Left renal cortex interstitium (tissue), 4 donors: ENCODE data around the gene SHC4. TPM values are rescaled to one million over a fixed set of nuclear protein-coding genes. Genes with fewer than 3 reads are reported as not detected.
"Not testable (repeated sequence)": the region's sequence is repeated elsewhere in the genome, so short reads cannot be mapped to it uniquely, and the experiment has no call there.

Experiments used
- DNase-seq, 4 donors: peaks; one replicate each; pipeline ENCODE4 v3.0.0-alpha.2; 2013; ENCODE audit warnings: low read depth in 4 of 4, low spot score in 2 of 4, missing footprints in 1 of 4
- polyA plus RNA-seq, 4 donors: library from polyadenylated mRNA; unstranded; fragments of 120-200 nt; gene quantifications; one replicate each; pipeline ENCODE4 v1.2.1, GENCODE V29; 2013; ENCODE audit not compliant: insufficient read length in 4 of 4

SHC4 gene
- polyA plus RNA-seq, 4 donors, result 2.3 to 3.2 (median 2.7) TPM

DNA sequence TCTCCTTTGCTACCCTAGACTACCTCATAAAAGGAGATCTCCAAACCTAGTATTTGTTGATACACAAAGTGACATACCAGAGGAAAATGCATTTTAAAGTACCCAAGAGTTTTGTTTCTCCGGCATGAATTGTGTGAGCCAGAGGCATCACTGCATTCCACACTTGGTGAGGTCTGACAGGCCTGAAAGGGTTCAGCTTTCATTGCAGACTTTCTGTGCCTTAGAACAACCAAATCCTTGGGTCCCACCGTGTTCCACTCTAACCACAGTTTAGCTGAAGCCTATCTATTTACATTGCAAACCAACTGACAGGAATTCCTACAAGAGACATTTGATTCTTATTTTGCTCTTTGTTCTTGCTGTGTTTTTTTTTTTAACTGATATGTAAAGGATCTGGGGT is 106.8 kb downstream of the SHC4 start:
- DNase-seq, result no peak

DNA sequence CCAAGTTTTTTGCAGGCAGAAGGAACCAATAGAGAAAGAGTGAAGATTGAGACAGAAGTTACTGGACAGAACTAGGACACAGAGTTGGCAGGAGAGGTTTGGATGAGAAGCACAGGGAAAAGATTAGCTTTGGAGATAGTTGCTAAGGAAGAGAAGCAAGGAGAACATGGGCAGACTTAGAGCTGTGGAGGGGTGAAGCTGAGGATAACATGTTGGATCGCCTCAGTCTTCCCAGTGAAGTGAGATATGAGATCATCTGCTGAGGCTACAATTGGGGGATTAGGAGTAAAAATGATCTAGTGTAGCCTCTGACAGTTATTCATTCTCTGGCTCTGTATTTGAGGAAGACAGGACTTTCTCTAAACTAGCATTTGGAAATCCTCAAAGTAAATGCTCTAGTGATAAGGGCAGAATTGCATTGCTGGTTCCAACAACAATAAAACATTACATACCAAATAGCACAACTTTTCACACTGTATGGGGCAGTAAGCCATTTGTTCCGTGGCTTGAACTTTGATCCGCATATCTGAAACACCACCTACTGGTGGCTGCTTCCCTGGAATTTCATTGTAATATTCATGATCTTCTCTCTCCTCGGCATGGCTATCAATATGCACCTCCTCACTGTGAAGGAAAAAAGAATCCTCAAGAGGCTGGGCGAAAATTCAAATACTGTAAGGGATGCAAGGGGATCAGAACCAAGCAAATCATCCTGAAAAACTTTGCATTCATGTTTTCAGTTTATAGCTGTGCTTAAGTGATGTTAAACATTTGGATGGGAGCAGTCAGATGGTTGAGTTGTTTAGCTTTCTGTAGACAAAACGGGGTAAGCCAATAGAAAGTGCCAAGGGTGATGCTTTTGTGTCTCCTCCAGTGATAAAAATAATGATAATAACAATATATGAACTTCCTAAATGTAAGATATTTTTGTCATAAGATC is 107.9 kb downstream of the SHC4 start:
- DNase-seq, result peak in 2 of 4 donors; percentile 41 to 58

DNA sequence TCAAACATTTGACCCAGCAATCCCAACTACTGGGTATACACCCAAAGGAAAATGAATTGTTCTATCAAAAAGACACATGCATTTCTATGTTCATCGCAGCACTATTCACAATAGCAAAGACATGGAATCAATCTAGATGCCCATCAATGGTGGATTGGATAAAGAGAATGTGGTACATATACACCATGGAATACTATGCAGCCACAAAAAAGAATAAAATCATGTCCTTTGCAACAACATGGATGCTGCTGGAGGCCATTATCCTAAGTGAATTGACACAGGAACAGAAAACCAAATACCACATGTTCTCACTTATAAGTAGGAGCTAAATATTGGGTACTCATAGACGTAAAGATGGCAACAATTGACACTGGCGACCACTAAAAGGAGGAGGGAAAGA is 109.3 kb downstream of the SHC4 start:
- not testable (repeated sequence) for DNase-seq

DNA sequence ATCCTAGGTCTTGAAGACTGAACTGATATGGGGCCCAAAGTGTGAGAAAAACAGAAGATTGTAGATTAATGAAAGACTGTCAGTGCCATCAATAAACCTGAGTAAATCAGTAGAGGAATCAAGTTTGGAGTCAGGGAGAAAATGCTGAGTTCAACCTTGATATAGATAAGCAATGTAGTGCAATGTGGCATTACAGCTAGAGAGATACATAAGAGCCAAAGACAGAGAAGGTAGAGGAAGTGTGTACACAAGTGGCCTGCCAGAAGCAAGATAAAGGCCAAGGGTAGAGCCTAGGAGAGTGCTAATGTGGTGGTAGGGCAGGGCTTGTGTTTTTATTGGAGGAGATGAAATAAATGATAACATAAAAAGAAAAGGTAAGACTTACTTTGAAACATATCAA is 111.8 kb downstream of the SHC4 start:
- no peak for DNase-seq

DNA sequence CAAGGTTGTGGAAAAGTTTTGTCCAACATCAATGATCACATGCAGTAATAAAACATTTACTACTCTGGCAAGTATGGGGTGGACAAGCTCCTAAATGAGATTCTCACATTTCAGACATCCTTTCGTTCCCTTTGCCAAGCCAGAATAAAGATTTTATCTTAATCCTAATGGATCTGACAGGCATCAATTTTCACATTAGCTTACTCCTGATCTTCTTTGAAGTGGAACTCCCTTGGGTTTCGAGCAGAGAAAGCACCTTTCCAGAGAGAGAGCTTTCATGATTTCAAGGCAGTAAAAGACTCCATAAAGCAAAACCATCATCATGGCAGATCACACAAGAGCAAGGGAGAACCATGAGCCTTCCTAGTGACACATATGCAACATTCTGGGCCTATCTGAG is 113.1 kb downstream of the SHC4 start:
- DNase-seq, result no peak

DNA sequence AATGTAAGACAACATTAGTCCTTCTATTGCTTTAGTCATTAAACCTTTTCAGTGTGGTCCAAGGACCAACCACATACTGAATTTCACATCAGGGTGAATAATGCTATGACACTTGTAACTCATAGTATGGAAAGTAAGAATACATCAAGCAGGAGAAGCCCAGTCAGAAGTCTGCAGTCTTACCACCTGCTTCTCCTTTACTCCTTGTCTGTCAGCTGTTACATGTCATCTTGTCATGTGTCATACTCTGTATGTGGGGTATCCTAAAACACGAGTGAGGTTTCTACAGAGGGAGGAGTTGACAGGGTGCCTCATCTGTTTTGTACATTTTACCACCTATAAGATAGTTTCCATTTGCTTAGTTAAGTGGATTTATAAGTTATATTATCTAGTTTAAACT is 118.6 kb downstream of the SHC4 start:
- DNase-seq, result no peak

DNA sequence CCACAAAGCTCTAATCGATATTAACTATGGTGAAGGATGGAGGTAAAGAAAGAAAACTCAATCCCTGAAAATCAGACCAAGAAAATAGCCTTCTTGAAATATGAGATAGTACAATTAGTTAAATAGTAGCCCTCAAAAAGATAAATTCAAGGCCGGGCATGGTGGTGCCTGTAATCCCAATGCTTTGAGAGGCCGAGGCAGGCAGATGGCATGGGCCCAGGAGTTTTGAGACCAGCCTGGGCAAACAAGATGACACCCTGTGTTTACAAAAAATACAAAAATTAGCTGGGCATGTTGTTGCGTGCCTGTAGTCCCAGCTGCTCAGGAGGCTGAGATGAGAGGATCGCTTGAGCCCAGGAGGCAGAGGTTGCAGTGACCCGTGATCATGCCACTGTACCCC is 121.2 kb downstream of the SHC4 start:
- DNase-seq, result no peak

DNA sequence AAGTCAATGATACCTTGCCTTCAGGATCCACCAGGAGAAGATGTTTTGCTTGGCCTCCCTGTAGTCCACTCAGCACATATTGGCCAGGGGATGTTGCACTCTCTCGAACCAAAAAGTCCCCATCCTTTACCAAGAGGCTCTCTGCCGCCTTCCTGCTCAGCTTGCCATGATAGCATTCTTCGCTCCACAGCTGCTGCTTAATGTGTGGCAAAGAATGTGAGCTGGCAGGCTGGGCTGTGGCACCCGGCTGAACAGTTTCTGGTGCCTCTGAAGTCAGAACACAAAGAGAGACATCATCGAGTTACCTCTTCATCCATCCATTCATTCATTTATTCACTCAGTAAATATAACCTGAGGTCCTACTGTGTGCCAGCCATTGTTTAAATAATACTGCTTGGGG is 129.0 kb downstream of the SHC4 start:
- DNase-seq, result no peak

DNA sequence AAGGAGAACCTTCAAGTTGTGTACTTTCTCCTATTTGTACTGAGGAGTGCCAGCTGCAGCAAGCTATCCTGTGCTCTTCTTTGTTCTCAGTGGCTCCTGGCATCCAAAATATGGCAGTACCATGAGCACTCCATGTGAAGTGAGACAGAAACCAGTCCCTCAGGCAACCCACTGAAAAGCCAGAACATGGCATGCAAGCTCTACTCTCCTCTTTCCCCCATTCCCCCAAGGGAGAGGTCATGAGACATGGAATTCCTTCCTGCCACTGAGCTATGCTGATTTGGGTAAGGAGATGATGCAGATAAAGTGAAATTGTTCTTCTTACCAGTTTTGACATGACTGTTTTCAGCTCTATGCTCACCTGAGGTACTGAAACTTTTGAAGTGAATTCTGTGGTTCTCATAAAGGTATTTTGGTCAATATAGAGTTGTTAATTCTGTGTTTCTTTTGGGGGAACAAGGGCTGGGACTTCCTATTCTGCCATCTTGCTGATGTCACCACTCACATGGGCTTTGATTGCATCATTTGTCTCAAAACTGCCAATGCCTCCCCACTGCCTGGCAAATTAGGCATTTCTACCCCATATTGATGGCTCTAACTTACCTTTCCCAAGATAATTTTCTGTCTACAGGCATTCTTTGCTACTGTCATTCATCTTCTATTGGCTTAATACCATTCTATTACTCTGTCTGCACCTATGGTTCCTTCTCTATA is 130.0 kb downstream of the SHC4 start:
- no peak for DNase-seq

DNA sequence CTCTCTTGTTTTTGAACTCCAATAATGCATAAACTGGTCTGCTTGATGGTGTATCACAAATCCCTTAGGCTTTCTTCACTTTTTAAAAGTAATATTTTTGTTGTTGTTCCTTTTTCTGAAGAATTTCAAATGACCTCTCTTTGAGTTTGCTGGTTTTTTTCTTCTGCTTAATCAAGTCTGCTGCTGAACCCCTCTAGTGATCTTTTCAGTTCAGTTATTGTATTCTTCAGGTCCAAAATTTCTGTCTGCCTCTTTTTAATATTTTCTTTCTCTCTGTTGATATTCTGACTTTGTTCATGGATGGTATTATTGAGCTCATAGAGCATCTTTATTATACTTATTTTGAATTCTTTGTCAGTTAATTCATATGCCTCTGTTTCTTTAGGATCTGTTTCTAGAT is 131.1 kb downstream of the SHC4 start:
- no peak for DNase-seq

DNA sequence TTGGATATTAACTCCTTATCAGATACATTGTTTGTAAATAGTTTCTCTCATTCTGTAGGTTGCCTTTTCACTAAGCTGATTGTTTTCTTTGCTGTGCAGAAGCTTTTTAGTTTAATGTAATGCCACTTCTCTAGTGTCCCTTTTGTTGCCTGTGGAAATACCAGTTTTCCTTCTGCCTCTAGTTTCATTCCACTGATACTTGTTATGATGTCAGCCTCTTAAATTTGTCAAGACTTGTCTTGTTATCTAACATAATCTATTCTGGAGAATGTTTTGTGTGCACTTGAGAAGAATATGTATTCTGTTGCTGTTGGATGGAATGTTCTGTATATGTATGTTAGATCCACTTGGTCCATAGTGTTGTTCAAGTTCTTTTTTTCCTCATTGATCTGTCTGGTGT is 134.8 kb downstream of the SHC4 start:
- no peak for DNase-seq

DNA sequence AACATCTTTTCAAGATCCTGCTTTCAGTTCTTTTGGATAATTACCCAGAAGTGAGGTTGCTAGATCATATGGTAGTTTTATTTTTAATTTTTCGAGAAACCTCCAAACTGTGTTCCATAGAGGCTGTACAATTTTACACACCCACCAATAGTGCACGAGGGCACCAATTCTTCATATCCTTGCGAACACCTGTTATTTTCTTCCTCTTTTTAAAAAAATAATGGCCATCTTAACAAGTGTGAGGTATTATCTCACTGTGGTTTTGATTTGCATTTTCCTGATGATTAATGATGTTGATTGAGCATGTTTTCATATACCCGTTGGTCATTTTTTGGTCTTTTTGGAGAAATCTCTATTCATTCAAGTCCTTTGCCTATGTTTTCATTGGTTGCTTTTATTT is 135.2 kb downstream of the SHC4 start:
- no peak for DNase-seq

DNA sequence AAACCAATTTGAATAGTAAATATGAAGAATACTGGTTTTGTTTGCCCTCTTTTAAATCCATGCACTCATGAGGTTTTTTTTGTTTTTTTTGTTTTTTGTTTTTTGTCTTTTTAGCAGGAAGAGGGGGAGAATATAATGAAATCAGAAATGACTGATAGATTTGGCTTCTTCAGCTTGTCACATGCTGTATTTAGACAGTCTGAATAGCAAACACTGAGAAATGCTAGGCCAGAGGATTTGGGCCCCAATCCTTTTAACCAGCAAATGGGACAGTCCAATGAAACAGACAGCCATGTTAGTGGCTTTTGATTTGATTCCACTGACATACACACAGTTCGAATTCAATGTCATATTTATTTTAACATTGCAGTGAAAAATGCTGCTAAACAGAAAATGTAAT is 138.6 kb downstream of the SHC4 start:
- DNase-seq, result no peak

DNA sequence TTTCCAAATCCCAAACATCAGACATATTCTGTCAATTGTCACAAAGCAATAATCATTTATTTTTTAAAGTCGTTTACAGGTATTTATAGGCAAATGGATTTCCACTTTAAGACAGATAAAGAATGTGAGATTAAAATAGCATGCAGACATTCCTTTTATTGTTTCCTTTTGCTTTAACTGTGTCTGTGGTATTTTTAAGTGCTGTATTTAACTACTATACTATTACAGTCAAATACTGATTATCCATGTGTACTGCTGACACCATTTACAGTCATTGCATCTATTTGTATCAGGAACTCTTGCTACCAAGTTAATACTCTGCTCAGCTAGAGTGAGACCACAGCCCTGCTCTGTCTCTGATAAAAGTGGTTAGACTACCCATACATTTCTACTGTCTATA is 140.0 kb downstream of the SHC4 start:
- DNase-seq, result no peak

DNA sequence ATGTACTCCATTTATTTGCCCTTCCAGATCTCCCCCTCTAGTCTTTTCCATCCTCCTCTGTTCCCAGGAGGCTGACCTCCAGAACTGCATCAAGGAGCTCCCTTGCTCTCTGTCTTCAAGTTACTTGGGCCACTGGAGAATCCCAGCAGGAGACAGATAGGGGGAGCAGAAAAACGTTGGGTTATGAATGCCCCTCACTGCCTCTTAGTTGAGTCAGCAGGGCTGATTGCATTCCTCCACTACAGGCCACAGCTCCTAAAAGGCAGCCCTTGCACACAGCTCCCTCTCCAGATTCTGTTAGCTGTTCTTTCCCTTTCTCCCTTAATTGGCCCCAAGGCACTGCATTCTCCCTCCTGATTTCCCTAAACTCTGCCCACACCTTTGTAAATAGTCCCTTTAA is 140.5 kb downstream of the SHC4 start:
- DNase-seq, result no peak

DNA sequence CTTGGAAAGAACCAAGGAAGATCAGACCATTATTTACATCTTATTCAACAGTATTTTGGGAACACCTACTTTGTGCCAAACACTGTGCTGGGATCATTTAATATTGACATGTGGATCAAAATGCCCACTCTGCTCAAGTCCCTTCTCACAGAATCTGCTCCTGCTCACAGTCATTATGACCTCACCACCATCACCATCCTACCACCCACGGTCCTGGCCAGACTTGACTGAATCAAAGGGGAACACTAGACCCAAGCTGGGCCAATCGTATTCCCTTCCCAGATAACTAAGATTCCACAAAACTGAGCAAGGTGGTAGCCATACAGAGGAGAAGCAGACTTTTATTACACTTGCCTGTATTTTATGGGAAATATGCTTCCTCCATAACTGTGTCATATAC is 149.4 kb downstream of the SHC4 start:
- DNase-seq, result no peak

DNA sequence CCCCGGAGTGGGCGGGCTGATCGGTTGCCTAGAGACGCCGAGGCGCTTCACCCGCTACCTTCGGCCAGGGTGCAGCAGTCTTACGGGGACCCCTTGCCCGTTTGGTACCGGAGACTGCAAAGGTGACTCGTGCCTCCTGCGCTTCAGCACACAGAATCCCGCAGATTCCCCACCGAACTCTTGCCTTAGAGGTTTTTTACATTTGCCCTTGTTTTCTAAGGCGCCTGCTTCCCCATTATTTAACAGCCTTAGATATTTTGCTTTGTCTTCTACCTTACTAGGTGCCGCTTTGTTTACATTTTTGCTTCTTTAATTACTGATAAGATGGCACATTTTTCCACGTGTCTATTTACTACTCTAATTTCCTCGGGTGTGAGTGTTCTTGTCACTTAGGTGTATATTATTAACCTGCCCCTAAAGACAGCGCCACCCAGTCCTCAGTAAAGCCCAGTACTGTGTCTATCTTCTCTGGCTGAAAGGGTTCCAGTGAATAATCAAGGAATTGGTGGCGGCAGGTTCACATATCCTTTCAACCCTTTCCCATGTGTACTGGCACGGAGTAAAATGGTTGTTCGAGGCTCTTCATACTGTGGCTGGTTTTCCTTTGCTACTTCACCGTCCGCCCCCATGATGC is 152.3 kb downstream of the SHC4 start:
- DNase-seq, result no peak

DNA sequence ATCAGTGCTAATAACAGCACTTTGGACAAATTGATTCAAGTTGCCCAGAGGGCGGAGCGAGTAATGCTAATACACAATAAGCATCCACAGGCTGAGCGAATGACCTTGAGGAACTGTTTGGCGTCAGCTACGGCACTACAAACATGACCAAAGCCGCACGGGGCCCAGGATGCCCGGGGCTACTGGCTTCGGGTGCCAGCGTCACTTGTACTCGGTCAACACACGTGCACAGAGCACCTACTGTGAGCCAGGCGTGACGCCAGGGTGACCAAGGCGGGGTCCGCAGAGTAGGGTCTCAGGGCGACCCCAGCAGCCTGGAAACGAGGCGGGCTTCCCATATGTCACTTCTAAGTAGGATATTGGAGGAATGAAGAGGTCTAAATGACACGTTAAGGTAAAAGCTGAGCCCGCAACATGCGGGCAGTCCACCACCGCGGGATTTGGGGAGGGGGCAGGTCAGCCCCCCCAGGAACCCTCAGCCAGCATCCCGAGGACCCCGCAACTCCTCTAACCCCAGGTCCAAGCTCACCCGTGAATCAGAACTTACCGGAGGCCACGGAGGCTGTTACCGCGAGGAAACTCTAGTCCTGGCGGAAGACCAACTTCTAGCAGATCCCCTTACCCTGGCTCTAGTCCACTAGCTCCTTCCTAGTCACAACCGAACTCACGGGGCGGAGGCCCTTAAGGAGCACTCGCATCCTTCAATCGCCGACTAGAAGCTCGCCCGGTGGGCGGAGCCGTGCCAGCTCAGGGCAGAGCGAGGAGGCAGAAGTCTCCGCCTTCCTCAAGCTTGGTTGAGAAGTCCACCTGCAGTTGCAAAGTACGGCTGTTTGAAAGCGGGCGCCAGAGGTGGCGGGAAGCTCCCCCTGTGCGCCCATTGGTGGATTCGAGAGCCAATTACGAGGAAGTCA is 153.1 kb downstream of the SHC4 start, which contains the start of gene CEP152:
CEP152 (minus strand) TSS at position 656 of the 911 bp plus-strand sequence. CDS start 5,420 bp downstream, outside the sequence.
- peak; percentile 93 to 98 (median 95) for DNase-seq

DNA sequence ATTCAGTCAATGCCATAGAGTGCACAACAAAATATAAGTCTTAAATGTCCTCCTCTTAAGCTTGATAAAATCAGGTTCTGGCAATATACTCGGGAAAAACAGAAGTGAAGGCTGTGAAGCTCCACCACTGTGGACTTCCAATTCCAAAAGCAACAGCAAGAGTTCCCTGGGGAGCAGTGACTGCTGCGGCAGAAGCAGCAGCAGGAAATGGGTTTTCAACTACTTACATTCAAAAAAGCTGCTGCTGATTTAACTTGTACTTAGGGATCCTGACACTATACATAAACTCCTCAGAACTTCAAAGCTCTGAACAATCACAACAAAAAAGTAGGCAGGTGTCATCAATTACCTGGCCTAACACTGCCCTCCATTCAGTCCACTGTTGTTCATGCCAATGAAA is 157.6 kb downstream of the SHC4 start:
- DNase-seq, result no peak

DNA sequence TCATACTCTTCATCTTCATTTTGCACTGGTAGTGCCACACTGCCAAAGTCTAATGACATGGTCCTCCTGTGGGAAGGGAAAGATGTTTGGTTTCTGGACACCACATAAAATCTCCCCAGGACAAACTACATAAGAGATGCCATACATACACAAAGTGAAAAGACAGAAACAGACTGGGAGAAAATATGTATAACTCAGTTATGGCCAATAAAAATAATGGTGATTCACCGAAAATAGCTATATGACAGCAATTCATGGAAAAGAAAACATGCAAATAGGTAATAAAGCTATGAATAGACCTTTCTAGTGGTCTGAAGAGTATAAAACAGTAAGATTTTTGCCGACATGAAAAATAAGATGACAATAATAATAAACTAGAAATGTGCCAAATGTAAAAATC is 158.1 kb downstream of the SHC4 start:
- DNase-seq, result no peak
